HepG2 (cell line): ENCODE measurements around the gene NARF. TPM values are rescaled to one million over a fixed set of nuclear protein-coding genes. Genes with fewer than 3 reads are reported as not detected.

Experiments used
- ARNT2 ChIP-seq: sonication (generic); formaldehyde crosslinking; IDR thresholded peaks from 2 replicates; pipeline ENCODE4 v1.8.0; 2022; ENCODE audit warnings: mild to moderate bottlenecking, low read depth, missing genetic modification reagents, moderate library complexity
- ETV5 ChIP-seq: IDR thresholded peaks from 2 replicates; pipeline ENCODE4 v1.6.1; 2018; ENCODE audit warnings: missing biosample characterization, missing genetic modification reagents, inconsistent platforms, borderline replicate concordance
- JDP2 ChIP-seq: sonication (generic); formaldehyde crosslinking; IDR thresholded peaks from 2 replicates; pipeline ENCODE4 v1.8.1; 2022; ENCODE audit warnings: missing genetic modification reagents, borderline replicate concordance
- KMT2A ChIP-seq: sonication (generic); formaldehyde crosslinking; IDR thresholded peaks from 2 replicates; pipeline ENCODE4 v1.4.0; 2020; ENCODE audit warnings: missing genetic modification reagents
- MIER3 ChIP-seq: IDR thresholded peaks from 2 replicates; pipeline ENCODE4 v1.6.1; 2016; ENCODE audit warnings: missing compliant biosample characterization, borderline replicate concordance
- SETDB1 ChIP-seq: sonication (generic); formaldehyde crosslinking; IDR thresholded peaks from 2 replicates; pipeline ENCODE4 v1.5.1; 2020; ENCODE audit warnings: missing genetic modification reagents, mild to moderate bottlenecking, borderline replicate concordance
- SMAD1 ChIP-seq: sonication (generic); formaldehyde crosslinking; IDR thresholded peaks from 2 replicates; pipeline ENCODE4 v1.4.0; 2020; ENCODE audit warnings: missing genetic modification reagents, low read depth, mild to moderate bottlenecking, borderline replicate concordance
- ZBTB44 ChIP-seq: sonication (generic); formaldehyde crosslinking; IDR thresholded peaks from 2 replicates; pipeline ENCODE4 v1.4.0; 2020; ENCODE audit warnings: missing genetic modification reagents
- ZNF225 ChIP-seq: sonication (generic); formaldehyde crosslinking; IDR thresholded peaks from 2 replicates; pipeline ENCODE4 v1.4.0; 2020; ENCODE audit warnings: mild to moderate bottlenecking, missing genetic modification reagents
- ZNF264 ChIP-seq: sonication (generic); formaldehyde crosslinking; IDR thresholded peaks from 2 replicates; pipeline ENCODE4 v1.4.0; 2020; ENCODE audit warnings: missing genetic modification reagents
- ZNF431 ChIP-seq: sonication (generic); formaldehyde crosslinking; IDR thresholded peaks from 2 replicates; pipeline ENCODE4 v1.9.0; 2022; ENCODE audit warnings: missing genetic modification reagents, low read depth, mild to moderate bottlenecking, borderline replicate concordance
- ZNF562 ChIP-seq: sonication (generic); formaldehyde crosslinking; IDR thresholded peaks from 2 replicates; pipeline ENCODE4 v1.8.0; 2022; ENCODE audit warnings: missing genetic modification reagents, borderline replicate concordance
- ZSCAN5A ChIP-seq: sonication (generic); formaldehyde crosslinking; IDR thresholded peaks from 2 replicates; pipeline ENCODE4 v1.8.0; 2022; ENCODE audit warnings: mild to moderate bottlenecking, missing genetic modification reagents, borderline replicate concordance
- polyA plus RNA-seq, 8 experiments: library from polyadenylated mRNA; depleted of rRNA in 3 of 8; stranded (reverse) in 7 of 8; unstranded in 1 of 8; fragments of >200 nt; fragmentation: Illumina TruSeq in 4 of 8; extraction: Trizol in 4 of 8; gene quantifications; 2 replicates each; pipeline versions ENCODE4 v1.2.1 to v1.2.3, GENCODE V29; 2011 to 2016; ENCODE audit warnings: low read depth in 4 of 8, missing spikeins in 1 of 8, mixed read lengths in 1 of 8; ENCODE audit not compliant: insufficient read depth in 1 of 8
- total RNA-seq, 5 experiments: library from RNA; depleted of rRNA; stranded (reverse); fragments of >200 nt; fragmentation: Illumina TruSeq; extraction: Trizol; gene quantifications; 2 replicates each; pipeline ENCODE4 v1.2.3, GENCODE V29; 2016; ENCODE audit warnings: low read depth in 1 of 5
- TF ChIP-seq, protein P1 (sequence below): sonication (generic); formaldehyde crosslinking; IDR thresholded peaks from 2 replicates; pipeline ENCODE4 v1.5.0; 2020; ENCODE audit warnings: mild to moderate bottlenecking, missing genetic modification reagents
- TF ChIP-seq, protein P2 (sequence below): sonication (generic); formaldehyde crosslinking; IDR thresholded peaks from 2 replicates; pipeline ENCODE4 v1.4.0; 2020; ENCODE audit warnings: mild to moderate bottlenecking, missing genetic modification reagents
- TF ChIP-seq, protein P3 (sequence below): sonication (generic); formaldehyde crosslinking; IDR thresholded peaks from 2 replicates; pipeline ENCODE4 v1.8.0; 2022; ENCODE audit warnings: missing genetic modification reagents, mild to moderate bottlenecking, moderate library complexity, borderline replicate concordance
- TF ChIP-seq, protein P4 (sequence below): sonication (generic); formaldehyde crosslinking; conservative IDR thresholded peaks from 2 replicates; pipeline ENCODE4 v1.8.1; 2023; ENCODE audit warnings: missing genetic modification reagents

Gene NARF
- total and polyA plus RNA-seq, 2 of the 13 experiments (the other 11 are each of a cell fraction or from before 2014, with no cell fraction given), result 61.1 to 144 TPM

- TF ChIP-seq KMT2A (CRISPR knock-in tag) (peak; percentile 84; the same call in 1 of the 2 replicates), SMAD1 (CRISPR knock-in tag) (0 out of 2 replicates have a peak, but pooled peaks have one; percentile 38), ZSCAN5A (CRISPR knock-in tag) (peak; percentile 68), ZBTB44 (CRISPR knock-in tag) (no peak), ZNF562 (no peak), ZNF431 (no peak), ARNT2 (CRISPR knock-in tag) (peak; percentile 90), ZNF264 (CRISPR knock-in tag) (no peak), MIER3 (CRISPR knock-in tag) (peak; percentile 10; the same call in 1 of the 2 replicates), ETV5 (CRISPR knock-in tag) (peak; percentile 93), SETDB1 (CRISPR knock-in tag) (no peak), ZNF225 (peak; percentile 84; the same call in 1 of the 2 replicates), JDP2 (CRISPR knock-in tag) (no peak)
- TF ChIP-seq, protein P1, sequence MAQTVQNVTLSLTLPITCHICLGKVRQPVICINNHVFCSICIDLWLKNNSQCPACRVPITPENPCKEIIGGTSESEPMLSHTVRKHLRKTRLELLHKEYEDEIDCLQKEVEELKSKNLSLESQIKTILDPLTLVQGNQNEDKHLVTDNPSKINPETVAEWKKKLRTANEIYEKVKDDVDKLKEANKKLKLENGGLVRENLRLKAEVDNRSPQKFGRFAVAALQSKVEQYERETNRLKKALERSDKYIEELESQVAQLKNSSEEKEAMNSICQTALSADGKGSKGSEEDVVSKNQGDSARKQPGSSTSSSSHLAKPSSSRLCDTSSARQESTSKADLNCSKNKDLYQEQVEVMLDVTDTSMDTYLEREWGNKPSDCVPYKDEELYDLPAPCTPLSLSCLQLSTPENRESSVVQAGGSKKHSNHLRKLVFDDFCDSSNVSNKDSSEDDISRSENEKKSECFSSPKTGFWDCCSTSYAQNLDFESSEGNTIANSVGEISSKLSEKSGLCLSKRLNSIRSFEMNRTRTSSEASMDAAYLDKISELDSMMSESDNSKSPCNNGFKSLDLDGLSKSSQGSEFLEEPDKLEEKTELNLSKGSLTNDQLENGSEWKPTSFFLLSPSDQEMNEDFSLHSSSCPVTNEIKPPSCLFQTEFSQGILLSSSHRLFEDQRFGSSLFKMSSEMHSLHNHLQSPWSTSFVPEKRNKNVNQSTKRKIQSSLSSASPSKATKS (CRISPR knock-in tag), result no peak
- TF ChIP-seq, protein P2, sequence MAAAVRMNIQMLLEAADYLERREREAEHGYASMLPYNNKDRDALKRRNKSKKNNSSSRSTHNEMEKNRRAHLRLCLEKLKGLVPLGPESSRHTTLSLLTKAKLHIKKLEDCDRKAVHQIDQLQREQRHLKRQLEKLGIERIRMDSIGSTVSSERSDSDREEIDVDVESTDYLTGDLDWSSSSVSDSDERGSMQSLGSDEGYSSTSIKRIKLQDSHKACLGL (CRISPR knock-in tag), result no peak; the same call in none of the 2 replicates
- TF ChIP-seq, protein P3, sequence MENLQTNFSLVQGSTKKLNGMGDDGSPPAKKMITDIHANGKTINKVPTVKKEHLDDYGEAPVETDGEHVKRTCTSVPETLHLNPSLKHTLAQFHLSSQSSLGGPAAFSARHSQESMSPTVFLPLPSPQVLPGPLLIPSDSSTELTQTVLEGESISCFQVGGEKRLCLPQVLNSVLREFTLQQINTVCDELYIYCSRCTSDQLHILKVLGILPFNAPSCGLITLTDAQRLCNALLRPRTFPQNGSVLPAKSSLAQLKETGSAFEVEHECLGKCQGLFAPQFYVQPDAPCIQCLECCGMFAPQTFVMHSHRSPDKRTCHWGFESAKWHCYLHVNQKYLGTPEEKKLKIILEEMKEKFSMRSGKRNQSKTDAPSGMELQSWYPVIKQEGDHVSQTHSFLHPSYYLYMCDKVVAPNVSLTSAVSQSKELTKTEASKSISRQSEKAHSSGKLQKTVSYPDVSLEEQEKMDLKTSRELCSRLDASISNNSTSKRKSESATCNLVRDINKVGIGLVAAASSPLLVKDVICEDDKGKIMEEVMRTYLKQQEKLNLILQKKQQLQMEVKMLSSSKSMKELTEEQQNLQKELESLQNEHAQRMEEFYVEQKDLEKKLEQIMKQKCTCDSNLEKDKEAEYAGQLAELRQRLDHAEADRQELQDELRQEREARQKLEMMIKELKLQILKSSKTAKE (CRISPR knock-in tag), result 0 out of 2 replicates have a peak, but pooled peaks have one; percentile 21
- TF ChIP-seq, protein P4, sequence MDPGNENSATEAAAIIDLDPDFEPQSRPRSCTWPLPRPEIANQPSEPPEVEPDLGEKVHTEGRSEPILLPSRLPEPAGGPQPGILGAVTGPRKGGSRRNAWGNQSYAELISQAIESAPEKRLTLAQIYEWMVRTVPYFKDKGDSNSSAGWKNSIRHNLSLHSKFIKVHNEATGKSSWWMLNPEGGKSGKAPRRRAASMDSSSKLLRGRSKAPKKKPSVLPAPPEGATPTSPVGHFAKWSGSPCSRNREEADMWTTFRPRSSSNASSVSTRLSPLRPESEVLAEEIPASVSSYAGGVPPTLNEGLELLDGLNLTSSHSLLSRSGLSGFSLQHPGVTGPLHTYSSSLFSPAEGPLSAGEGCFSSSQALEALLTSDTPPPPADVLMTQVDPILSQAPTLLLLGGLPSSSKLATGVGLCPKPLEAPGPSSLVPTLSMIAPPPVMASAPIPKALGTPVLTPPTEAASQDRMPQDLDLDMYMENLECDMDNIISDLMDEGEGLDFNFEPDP, result no peak; the same call in 1 of the 2 replicates
Observed at GRCh38 chr17:82450357-82451106, 8.0 kb upstream of the NARF start, which contains the start of gene CYBC1 (continued).
